ENCODE measurements around the gene RIN3.

GRCh38 chr14:92728759-92729364, 215.3 kb downstream of the RIN3 start:
- no peak for TF ChIP-seq JUN (IDR thresholded peaks at IDR 0.05; ENCODE audit: borderline replicate concordance, insufficient read depth, insufficient read length, low read depth)
- TF ChIP-seq CTCF (IDR thresholded peaks at IDR 0.05; ENCODE audit: extremely low read depth in 1 of 2, insufficient read depth in 1 of 2, low read depth in 1 of 2, low read length in 2 of 2), result no peak
- TF ChIP-seq POLR2AphosphoS5 (IDR thresholded peaks at IDR 0.05; ENCODE audit: insufficient read depth, low read depth, low read length), result no peak
- TF ChIP-seq EZH2 (IDR thresholded peaks at IDR 0.05; ENCODE audit: borderline replicate concordance, low read depth, low read length, severe bottlenecking), result no peak
- no peak for TF ChIP-seq POLR2A (IDR thresholded peaks at IDR 0.05; ENCODE audit: low read depth, low read length)
- TF ChIP-seq MAX (IDR thresholded peaks at IDR 0.05; ENCODE audit: insufficient read depth, insufficient read length), result no peak
- no peak for TF ChIP-seq GATA2 (IDR thresholded peaks at IDR 0.05; ENCODE audit: insufficient read depth, insufficient read length, low read depth, low read length)
- TF ChIP-seq MYC (IDR thresholded peaks at IDR 0.05; ENCODE audit: low read depth, low read length), result no peak
